ENCODE measurements around the gene CCDC187. TPM values are rescaled to one million over a fixed set of nuclear protein-coding genes. Genes with fewer than 3 reads are reported as not detected.

Gene CCDC187
- total RNA-seq, 1 experiment from 2014 or later: 0.04 TPM

DNA sequence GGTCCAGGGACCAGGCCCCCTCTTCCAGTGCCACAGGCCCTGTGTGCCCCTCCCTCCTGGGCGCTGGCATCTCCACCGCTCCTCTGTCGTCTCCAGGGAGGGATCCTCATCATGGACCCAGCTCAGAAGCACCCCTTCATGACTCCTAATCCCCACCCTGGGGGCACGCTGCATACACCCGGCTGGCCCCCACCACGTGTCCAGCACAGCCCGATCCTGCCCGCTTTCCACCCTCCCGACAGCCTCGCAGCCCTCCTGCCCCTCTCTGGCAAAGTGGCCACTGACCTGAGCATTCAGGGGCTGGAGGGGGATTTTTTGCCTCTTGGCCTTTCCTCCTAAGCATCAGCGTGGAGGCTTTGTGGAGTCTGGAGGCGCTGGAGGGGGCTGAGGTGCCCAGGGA is 1.4 kb downstream of the CCDC187 start:
- CTCF ChIA-PET: no interaction called here
- Mint-ChIP-seq H3K4me3 (no peak overlapping the region), H3K27ac (no peak overlapping the region), H3K9me3 (no peaks in the 10 kb centered on the region), H3K36me3 (no peaks in the 10 kb centered on the region), H3K4me1 (peaks cover 3% of the 10 kb centered on the region), H3K27me3 (ENCODE audit: low read depth) (no peaks in the 10 kb centered on the region)
- POLR2A ChIA-PET: no interaction called here
- DNase-seq (ENCODE audit: low spot score) (no peak), ATAC-seq (no peak)
- TF ChIP-seq, protein P1, sequence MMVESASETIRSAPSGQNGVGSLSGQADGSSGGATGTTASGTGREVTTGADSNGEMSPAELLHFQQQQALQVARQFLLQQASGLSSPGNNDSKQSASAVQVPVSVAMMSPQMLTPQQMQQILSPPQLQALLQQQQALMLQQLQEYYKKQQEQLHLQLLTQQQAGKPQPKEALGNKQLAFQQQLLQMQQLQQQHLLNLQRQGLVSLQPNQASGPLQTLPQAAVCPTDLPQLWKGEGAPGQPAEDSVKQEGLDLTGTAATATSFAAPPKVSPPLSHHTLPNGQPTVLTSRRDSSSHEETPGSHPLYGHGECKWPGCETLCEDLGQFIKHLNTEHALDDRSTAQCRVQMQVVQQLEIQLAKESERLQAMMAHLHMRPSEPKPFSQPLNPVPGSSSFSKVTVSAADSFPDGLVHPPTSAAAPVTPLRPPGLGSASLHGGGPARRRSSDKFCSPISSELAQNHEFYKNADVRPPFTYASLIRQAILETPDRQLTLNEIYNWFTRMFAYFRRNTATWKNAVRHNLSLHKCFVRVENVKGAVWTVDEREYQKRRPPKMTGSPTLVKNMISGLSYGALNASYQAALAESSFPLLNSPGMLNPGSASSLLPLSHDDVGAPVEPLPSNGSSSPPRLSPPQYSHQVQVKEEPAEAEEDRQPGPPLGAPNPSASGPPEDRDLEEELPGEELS (CRISPR knock-in tag; IDR thresholded peaks at IDR 0.05): no peak
- TF ChIP-seq ZNF396 (CRISPR knock-in tag; IDR thresholded peaks at IDR 0.05; ENCODE audit: borderline replicate concordance) (no peak), CREM (CRISPR knock-in tag; IDR thresholded peaks at IDR 0.05) (no peak), E2F5 (CRISPR knock-in tag; IDR thresholded peaks at IDR 0.05) (no peak), GTF2I (CRISPR knock-in tag; conservative IDR thresholded peaks at IDR 0.05) (no peak), TEAD4 (CRISPR knock-in tag; IDR thresholded peaks at IDR 0.05) (no peak), ZNF219 (CRISPR knock-in tag; IDR thresholded peaks at IDR 0.05; ENCODE audit: borderline replicate concordance) (no peak)

GRCh38 chr9:136300866-136301265 is 3.0 kb downstream of the CCDC187 start:
- H3K9me3 Mint-ChIP-seq: no peaks in the 10 kb centered on the region
- H3K36me3 Mint-ChIP-seq: no peaks in the 10 kb centered on the region
- ChIA-PET POLR2A (no interaction called here), CTCF (interaction anchor here (0.6 to 1.6 kb wide), 6 partner anchors 17 to 371 kb away, joined by 3 to 5 read pairs (median 3); no protein-coding TSS in a partner anchor)
- ATAC-seq: no peak
- DNase-seq (ENCODE audit: low spot score): no peak
- H3K27ac Mint-ChIP-seq: no peak overlapping the region
- no peaks in the 10 kb centered on the region for H3K27me3 Mint-ChIP-seq (ENCODE audit: low read depth)
- TF ChIP-seq JAZF1 (CRISPR knock-in tag; IDR thresholded peaks at IDR 0.05) (no peak), ATF2 (CRISPR knock-in tag; IDR thresholded peaks at IDR 0.05; ENCODE audit: borderline replicate concordance, low read depth) (no peak)
- TF ChIP-seq, protein P2, sequence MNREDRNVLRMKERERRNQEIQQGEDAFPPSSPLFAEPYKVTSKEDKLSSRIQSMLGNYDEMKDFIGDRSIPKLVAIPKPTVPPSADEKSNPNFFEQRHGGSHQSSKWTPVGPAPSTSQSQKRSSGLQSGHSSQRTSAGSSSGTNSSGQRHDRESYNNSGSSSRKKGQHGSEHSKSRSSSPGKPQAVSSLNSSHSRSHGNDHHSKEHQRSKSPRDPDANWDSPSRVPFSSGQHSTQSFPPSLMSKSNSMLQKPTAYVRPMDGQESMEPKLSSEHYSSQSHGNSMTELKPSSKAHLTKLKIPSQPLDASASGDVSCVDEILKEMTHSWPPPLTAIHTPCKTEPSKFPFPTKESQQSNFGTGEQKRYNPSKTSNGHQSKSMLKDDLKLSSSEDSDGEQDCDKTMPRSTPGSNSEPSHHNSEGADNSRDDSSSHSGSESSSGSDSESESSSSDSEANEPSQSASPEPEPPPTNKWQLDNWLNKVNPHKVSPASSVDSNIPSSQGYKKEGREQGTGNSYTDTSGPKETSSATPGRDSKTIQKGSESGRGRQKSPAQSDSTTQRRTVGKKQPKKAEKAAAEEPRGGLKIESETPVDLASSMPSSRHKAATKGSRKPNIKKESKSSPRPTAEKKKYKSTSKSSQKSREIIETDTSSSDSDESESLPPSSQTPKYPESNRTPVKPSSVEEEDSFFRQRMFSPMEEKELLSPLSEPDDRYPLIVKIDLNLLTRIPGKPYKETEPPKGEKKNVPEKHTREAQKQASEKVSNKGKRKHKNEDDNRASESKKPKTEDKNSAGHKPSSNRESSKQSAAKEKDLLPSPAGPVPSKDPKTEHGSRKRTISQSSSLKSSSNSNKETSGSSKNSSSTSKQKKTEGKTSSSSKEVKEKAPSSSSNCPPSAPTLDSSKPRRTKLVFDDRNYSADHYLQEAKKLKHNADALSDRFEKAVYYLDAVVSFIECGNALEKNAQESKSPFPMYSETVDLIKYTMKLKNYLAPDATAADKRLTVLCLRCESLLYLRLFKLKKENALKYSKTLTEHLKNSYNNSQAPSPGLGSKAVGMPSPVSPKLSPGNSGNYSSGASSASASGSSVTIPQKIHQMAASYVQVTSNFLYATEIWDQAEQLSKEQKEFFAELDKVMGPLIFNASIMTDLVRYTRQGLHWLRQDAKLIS (CRISPR knock-in tag; IDR thresholded peaks at IDR 0.05; ENCODE audit: borderline replicate concordance): no peak
- peaks cover 3% of the 10 kb centered on the region for H3K4me1 Mint-ChIP-seq
- H3K4me3 Mint-ChIP-seq: no peak overlapping the region

DNA sequence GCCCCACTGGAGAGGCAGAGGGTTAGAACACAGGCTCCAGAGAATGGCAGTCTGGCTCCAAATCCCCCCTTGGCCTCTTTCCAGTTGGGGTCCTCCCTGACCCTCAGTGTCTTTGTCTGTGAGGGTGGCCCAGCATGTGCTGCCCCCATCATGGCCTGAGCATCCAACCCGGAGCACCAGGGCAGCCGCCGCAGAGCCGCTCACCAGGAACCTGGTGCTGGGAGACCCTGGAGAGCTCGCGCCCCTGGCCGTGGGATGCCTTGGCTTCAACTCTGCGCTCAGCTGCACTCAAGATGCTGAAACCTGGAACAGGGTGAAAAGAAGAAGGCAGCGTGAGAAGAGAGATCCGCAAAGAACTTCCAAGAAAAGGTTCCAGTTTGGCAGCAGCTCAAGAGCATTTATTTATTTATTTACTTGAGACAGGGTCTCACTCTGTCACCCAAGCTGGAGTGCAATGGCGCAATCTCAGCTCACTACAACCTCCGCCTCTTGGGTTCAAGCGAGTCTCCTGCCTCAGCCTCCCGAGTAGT is 3.8 kb downstream of the CCDC187 start:
- ChIA-PET POLR2A (no interaction called here), CTCF (interaction anchor here (0.6 to 1.6 kb wide), 7 partner anchors 16 to 161 kb away, joined by 3 to 5 read pairs (median 3); no protein-coding TSS in a partner anchor)
- Mint-ChIP-seq H3K4me3 (no peak overlapping the region), H3K4me1 (peaks cover 3% of the 10 kb centered on the region), H3K27ac (no peak overlapping the region), H3K27me3 (ENCODE audit: low read depth) (no peaks in the 10 kb centered on the region), H3K36me3 (no peaks in the 10 kb centered on the region), H3K9me3 (no peaks in the 10 kb centered on the region)
- ATAC-seq: no peak
- no peak for DNase-seq (ENCODE audit: low spot score)
- TF ChIP-seq TP53 (CRISPR knock-in tag; IDR thresholded peaks at IDR 0.05) (no peak), NR1H2 (CRISPR knock-in tag; IDR thresholded peaks at IDR 0.05) (no peak), CDX4 (CRISPR knock-in tag; IDR thresholded peaks at IDR 0.05; ENCODE audit: borderline replicate concordance) (no peak), RELA (CRISPR knock-in tag; IDR thresholded peaks at IDR 0.05; ENCODE audit: borderline replicate concordance) (no peak), ZNF219 (CRISPR knock-in tag; IDR thresholded peaks at IDR 0.05; ENCODE audit: borderline replicate concordance) (no peak), FOXJ3 (CRISPR knock-in tag; IDR thresholded peaks at IDR 0.05; ENCODE audit: borderline replicate concordance) (no peak), NFATC4 (CRISPR knock-in tag; IDR thresholded peaks at IDR 0.05) (no peak)
- TF ChIP-seq, protein P3, sequence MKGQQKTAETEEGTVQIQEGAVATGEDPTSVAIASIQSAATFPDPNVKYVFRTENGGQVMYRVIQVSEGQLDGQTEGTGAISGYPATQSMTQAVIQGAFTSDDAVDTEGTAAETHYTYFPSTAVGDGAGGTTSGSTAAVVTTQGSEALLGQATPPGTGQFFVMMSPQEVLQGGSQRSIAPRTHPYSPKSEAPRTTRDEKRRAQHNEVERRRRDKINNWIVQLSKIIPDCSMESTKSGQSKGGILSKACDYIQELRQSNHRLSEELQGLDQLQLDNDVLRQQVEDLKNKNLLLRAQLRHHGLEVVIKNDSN (CRISPR knock-in tag; IDR thresholded peaks at IDR 0.05): no peak
- TF ChIP-seq, protein P1 (CRISPR knock-in tag; IDR thresholded peaks at IDR 0.05): no peak
